ENCODE results near the gene C16orf96.

GRCh38 chr16:4525069-4525468, 31.1 kb upstream of the C16orf96 start:
- TF ChIP-seq CTCF (IDR thresholded peaks at IDR 0.05; ENCODE audit: insufficient read depth, low read length, poor library complexity, severe bottlenecking) (no peak), EZH2phosphoT487 (conservative IDR thresholded peaks at IDR 0.05; ENCODE audit: low read length) (no peak)

Data from SU-DHL-6 (cell line).